Heart right ventricle (tissue), 16 donors: ENCODE data around the gene PHLDB1. TPM values are rescaled to one million over a fixed set of nuclear protein-coding genes. Genes with fewer than 3 reads are reported as not detected.

ENCODE experiments used
- ATAC-seq, 8 donors: fragments of 200-7000 bp; cut with Tn5 transposase; one replicate each; pipeline ENCODE4 v1.9.1; 2020; ENCODE audit warnings: mild to moderate bottlenecking in 8 of 8, moderate library complexity in 8 of 8, moderate number of reproducible peaks in 1 of 8
- DNase-seq, 2 donors: peaks; one replicate each; pipeline ENCODE4 v3.0.0-alpha.2; 2020
- H3K27ac ChIP-seq, 10 donors: fragments of 200-600 bp; sonication (generic) in 2 of 10; one replicate each; pipeline versions ENCODE4 v1.5.0 to v1.8.0; 2020 to 2022; ENCODE audit warnings: mild to moderate bottlenecking in 3 of 10
- H3K27me3 ChIP-seq, 7 donors: fragments of 200-600 bp; one replicate each; pipeline ENCODE4 v1.8.0; 2021 to 2022; ENCODE audit warnings: mild to moderate bottlenecking in 2 of 7
- H3K36me3 ChIP-seq, 9 donors: fragments of 200-600 bp; sonication (generic) in 1 of 9; one replicate each; pipeline versions ENCODE4 v1.5.0 to v1.8.0; 2020 to 2022; ENCODE audit warnings: mild to moderate bottlenecking in 2 of 9
- H3K4me1 ChIP-seq, 9 donors: fragments of 200-600 bp; sonication (generic) in 1 of 9; one replicate each; pipeline versions ENCODE4 v1.5.0 to v1.8.0; 2020 to 2022; ENCODE audit warnings: mild to moderate bottlenecking in 4 of 9
- H3K4me3 ChIP-seq, 10 donors: fragments of 200-600 bp; sonication (generic) in 2 of 10; one replicate each; pipeline versions ENCODE4 v1.5.0 to v1.8.0; 2020 to 2022; ENCODE audit warnings: mild to moderate bottlenecking in 7 of 10, moderate library complexity in 2 of 10
- H3K9me3 ChIP-seq, 11 donors: fragments of 200-600 bp in 10 of 11; sonication (generic) in 2 of 11; one replicate each; pipeline versions ENCODE4 v1.5.0 to v1.8.0; 2013 to 2022; ENCODE audit warnings: mild to moderate bottlenecking in 2 of 11, control low read depth in 1 of 11, moderate library complexity in 1 of 11
- WGBS, 2 donors: extraction: QIAGEN DNeasy Blood & Tissue Kit; methylation state at CpG; one replicate each; pipeline ENCODE4 v1.1.7; 2013; ENCODE audit warnings: inconsistent platforms in 1 of 2; 5-methylcytosine and 5-hydroxymethylcytosine counted together
- intact Hi-C, 10 donors: fragments of 100-400 bp; cut with DNase I; formaldehyde crosslinking; loops; one replicate each; pipeline versions ENCODE4 v1.11.1 to v1.14.2; 2022
- polyA plus RNA-seq, 2 donors: library from polyadenylated mRNA; stranded (reverse); fragments of 200-250 nt; gene quantifications; one replicate each; pipeline ENCODE4 v1.2.3, GENCODE V29; 2013
- total RNA-seq, 10 donors: library from RNA; stranded (reverse); fragmentation: NEBNext Ultra II Directional in 3 of 10; extraction: Animal tissue kit (Norgen Biotek cat#: 25700) in 3 of 10; gene quantifications; one replicate each; pipeline versions ENCODE4 v1.2.1 to v1.2.4, GENCODE V29; 2021 to 2023
- TF ChIP-seq, protein P1 (sequence below), 9 donors: fragments of 200-600 bp; sonication (generic) in 2 of 9; IDR thresholded peaks; one replicate each; pipeline versions ENCODE4 v1.5.0 to v1.8.0; 2021 to 2022; ENCODE audit warnings: antibody characterized with exemption in 9 of 9, mild to moderate bottlenecking in 5 of 9, moderate library complexity in 1 of 9
- donor health status: Arrhythmogenic right ventricular cardiomyopathy.
- donor health status: ischemic (EF 13 %, LVEDD 7.1; RV severe dilation, severe dysfunction).
- donor health status: healthy with polysubstance abuse.
- donor health status: DM: no; HTN: yes; CAD: no.
- donor health status: DM: no; HTN: no; CAD: no.
- donor health status: ischemic (EF 25% LVEDD 6.9; RV normal size, moderate dysfunction).
- donor health status: ischemic (EF 25% LVEDD 5.7; RV mildly dilated, moderate dysfunction).
- donor health status: healthy.
- donor health status: DM: yes; HTN: yes; CAD: no.
- donor health status: Ischemic cardiomyopathy.
- donor health status: ischemic (EF 35%, LVEDD 5.7; RV mildly dilated, moderate dysfunction).
- donor health status: nonischemic (EF 11% LVEDD 7.7; RV severe dilation, severe dysfunction).
- donor health status: DM: yes; HTN: yes; CAD: no.
- donor health status: PGD.
- donor health status: ischemic (EF 29% LVEDD 5.4; RV normal size, mild dysfunction).
- donor health status: nonischemic (EF 23%, LVEDD 6.1; RV moderate dilation, normal function).

PHLDB1 gene
- total and polyA plus RNA-seq, 12 donors = 74.9 to 259 (median 114) TPM

DNA sequence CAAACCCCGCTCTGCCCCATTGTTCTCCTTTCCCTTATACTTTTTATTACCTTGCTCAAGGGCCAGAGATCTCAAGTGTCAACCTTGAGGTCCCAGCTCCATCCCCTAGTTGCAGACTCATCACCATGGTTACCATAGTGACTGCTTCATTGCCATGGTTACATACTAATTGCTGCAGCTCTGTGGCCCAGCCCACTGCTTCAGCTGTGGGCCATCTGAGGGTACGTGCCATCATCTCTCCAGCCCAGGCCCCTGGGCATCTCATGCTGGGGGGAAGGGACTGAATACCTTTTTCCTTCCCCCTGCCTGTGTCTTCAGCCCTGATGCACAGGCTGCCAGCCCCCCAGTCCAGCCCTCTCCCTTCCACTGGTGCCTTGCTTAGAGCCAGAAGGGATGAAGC, 49.8 kb downstream of the PHLDB1 start:
- ATAC-seq = no peak
- TF ChIP-seq, protein P1, sequence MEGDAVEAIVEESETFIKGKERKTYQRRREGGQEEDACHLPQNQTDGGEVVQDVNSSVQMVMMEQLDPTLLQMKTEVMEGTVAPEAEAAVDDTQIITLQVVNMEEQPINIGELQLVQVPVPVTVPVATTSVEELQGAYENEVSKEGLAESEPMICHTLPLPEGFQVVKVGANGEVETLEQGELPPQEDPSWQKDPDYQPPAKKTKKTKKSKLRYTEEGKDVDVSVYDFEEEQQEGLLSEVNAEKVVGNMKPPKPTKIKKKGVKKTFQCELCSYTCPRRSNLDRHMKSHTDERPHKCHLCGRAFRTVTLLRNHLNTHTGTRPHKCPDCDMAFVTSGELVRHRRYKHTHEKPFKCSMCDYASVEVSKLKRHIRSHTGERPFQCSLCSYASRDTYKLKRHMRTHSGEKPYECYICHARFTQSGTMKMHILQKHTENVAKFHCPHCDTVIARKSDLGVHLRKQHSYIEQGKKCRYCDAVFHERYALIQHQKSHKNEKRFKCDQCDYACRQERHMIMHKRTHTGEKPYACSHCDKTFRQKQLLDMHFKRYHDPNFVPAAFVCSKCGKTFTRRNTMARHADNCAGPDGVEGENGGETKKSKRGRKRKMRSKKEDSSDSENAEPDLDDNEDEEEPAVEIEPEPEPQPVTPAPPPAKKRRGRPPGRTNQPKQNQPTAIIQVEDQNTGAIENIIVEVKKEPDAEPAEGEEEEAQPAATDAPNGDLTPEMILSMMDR (IDR thresholded peaks at IDR 0.05) = no peak
- H3K4me3 ChIP-seq = no peak overlapping the region
- WGBS, 2 donors = 88 to 92% methylated on average over 2 of the region's 2 CpGs
- peaks cover 0 to 36% (median 15%) of the 10 kb centered on the region in 9 donors for H3K4me1 ChIP-seq
- H3K36me3 ChIP-seq = peaks cover 0 to 66% (median 49%) of the 10 kb centered on the region in 9 donors
- intact Hi-C loops = loop anchor here in 8 of 10 donors (5.0 to 10.0 kb wide), 7 partner anchors 40 to 65 kb away; partner anchors contain the start of gene PHLDB1 (in 2 of the 8)
- no peaks in the 10 kb centered on the region for H3K9me3 ChIP-seq
- no peaks in the 10 kb centered on the region for H3K27me3 ChIP-seq
- H3K27ac ChIP-seq = peak overlapping the region in 2 of 10 donors; percentile 8 to 10
- DNase-seq = no peak

DNA sequence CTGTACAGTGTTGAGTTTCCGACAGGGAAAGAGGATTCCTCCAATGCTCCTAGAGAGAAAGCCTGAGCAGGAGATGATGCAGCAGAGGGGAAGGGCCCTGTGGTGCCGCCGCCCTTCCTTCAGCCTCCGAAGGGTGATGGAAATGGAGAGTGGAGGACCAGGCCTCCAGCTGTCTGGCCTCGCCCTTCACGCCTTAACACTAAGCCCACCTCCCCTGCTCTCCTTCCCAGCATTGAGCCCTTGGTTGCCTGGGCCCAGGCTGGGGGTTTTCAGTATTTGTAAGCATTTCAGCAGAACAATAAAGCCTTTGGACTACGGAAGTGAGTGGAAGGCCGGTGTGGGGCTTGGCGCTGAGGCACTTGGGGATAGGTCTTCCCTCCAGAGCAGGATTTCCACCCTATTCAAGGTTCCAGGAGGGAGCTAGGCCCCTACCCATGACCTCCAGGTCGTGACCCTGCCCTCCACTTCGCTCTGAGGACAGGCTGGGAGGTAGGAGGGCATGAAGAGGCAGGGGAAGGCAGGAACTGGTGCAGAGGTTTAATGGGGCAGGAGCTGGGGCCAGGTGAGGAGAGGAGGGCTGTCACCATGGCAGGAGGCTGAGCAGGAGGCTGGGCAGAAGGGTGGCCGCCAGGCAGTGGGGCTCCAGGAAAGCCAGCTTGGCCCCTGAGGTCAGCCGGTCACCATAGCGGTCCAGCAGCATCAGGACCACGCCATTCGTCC, 50.5 kb downstream of the PHLDB1 start:
- ATAC-seq = peak in 2 of 8 donors; percentile 1

DNA sequence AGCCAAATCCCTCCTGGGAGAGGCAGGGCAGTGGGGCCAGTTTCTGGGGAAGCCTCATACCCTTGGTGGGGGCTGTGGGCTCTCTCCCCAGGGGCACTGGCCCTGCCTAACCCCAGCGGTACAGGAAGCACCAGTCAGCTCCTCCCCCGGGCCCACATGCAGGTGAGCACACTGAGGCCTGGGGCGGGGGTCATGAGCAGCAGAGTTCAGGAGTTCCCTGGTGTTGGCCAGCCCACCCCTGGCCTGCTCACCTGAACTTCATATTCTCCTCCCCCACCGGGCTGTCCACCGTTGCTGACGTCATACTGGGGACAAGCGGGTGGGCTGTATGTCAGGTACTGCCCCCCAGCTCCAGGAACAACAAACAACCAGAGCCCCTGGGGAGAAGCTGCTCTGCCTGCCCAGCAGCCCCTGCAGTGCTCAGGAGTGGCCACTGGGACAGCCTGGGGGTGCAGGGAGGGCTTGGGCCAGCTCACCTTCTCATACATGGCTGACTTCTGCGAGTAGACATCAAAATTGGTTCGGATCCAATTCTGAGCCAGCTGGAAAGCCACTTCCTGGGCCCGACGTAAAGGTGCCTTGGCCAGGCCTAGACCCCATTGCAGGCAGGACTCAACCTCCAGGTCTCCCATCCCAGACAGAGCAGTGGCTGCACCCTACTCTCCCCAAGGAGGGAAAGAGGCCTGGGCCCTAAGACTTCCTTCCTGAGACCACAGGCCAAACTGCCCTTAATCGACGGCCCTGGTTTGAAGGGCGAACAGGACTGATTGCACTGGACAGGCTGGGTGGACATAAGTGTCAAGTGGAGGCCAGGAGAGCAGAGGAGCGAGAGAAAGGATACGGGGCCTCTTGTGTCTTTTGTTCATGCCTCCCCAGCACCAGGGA, 51.3 kb downstream of the PHLDB1 start:
- intact Hi-C loops = loop anchor here in 9 of 10 donors (1.0 to 10.0 kb wide), 9 partner anchors 41 to 66 kb away; partner anchors contain the start of gene PHLDB1 (in 3 of the 9)
- H3K4me1 ChIP-seq = peaks cover 0 to 30% (median 15%) of the 10 kb centered on the region in 9 donors
- no peaks in the 10 kb centered on the region for H3K27me3 ChIP-seq
- peak overlapping the region in 9 of 10 donors; percentile 24 to 81 (median 55) for H3K27ac ChIP-seq
- peak overlapping the region in 3 of 10 donors; percentile 0 to 5 (median 1) for H3K4me3 ChIP-seq
- WGBS, 2 donors = 43 to 44% methylated on average over 16 of the region's 16 CpGs
- TF ChIP-seq, protein P1 (IDR thresholded peaks at IDR 0.05) = no peak
- DNase-seq (no peak), ATAC-seq (peak; percentile 13 to 33 (median 20))
- H3K36me3 ChIP-seq = peaks cover 0 to 52% (median 35%) of the 10 kb centered on the region in 9 donors
- H3K9me3 ChIP-seq = no peaks in the 10 kb centered on the region

More for the DNA sequence above, 50.5 kb downstream of the PHLDB1 start:
- DNase-seq = no peak
- intact Hi-C loops = loop anchor here in 8 of 10 donors (2.0 to 10.0 kb wide), 8 partner anchors 41 to 66 kb away; partner anchors contain the start of gene PHLDB1 (in 2 of the 8)
- peak overlapping the region in 3 of 10 donors; percentile 57 to 81 (median 79) for H3K27ac ChIP-seq
- H3K4me3 ChIP-seq = no peak overlapping the region
- TF ChIP-seq, protein P1 (IDR thresholded peaks at IDR 0.05) = no peak
- peaks cover 0 to 30% (median 15%) of the 10 kb centered on the region in 9 donors for H3K4me1 ChIP-seq
- no peaks in the 10 kb centered on the region for H3K27me3 ChIP-seq
- no peaks in the 10 kb centered on the region for H3K9me3 ChIP-seq
- WGBS, 2 donors = 73 to 77% methylated on average over 16 of the region's 16 CpGs
- H3K36me3 ChIP-seq = peaks cover 0 to 60% (median 43%) of the 10 kb centered on the region in 9 donors
